HG03045 (cell line): Measurements from ENCODE around the gene AGPAT3.

ENCODE experiments used
- ATAC-seq: cut with Tn5 transposase; IDR thresholded peaks from one replicate; pipeline ENCODE4 v1.9.1; 2021; ENCODE audit warnings: mild to moderate bottlenecking, moderate library complexity; ENCODE audit not compliant: unreplicated experiment

Gene AGPAT3

DNA sequence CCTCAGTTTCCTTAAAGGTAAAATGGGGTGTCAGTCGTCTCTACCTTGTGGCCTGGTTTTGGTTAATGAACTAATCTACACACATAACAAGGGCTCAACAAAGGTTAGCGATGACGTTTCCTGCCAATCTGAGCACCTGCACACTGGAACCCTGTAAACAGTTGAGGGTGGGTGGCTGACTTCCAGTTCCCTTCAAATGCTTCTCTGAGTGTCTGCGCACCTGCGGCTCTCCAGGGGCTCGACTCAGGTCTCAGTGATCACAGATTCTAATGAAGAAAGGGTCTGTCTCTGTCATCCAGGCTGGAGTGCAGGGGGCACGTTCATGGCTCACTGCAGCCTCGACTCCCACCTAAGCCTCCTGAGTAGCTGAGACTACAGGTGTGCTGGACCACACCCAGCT, 3.3 kb upstream of the AGPAT3 start:
- no peak for ATAC-seq

GRCh38 chr21:43864313-43864961, 586 bp upstream of the AGPAT3 start:
- no peak for ATAC-seq

DNA sequence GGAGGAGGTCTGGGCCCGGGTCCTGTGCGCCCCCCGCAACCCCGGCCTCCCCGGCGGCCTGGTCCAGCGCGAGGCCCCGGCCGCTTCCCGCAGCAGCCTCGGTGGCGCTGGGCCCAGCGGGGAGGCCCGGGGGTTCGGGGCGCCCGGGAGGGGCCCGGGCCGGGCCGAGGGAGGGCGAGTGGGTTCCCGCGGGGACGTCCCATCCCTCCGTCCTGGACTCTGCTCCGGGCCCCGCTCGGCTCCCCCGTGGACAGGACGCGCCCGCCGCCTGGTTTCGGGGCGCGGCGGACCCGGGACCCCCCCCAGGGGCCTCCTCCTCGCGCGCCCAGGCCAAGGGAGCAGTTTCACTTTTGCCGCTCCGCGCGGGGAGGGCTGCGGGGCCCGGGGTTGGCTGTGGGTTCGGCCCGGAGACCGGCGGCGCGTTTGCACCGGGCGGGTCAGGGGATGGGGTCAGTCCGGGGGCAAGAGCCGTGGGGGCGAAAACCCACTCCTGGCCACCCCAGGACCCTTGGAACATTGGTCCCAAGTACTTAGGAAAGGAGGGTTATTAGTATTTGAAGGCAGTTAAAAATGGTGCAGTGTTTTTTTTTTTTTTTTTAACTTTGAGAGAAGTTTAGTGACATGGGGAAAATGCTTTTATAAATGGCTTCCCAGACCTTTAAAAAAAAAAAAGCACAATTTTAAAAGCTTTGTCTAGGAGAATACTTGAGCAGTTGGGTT, 677 bp downstream of the AGPAT3 start:
- ATAC-seq = no peak

DNA sequence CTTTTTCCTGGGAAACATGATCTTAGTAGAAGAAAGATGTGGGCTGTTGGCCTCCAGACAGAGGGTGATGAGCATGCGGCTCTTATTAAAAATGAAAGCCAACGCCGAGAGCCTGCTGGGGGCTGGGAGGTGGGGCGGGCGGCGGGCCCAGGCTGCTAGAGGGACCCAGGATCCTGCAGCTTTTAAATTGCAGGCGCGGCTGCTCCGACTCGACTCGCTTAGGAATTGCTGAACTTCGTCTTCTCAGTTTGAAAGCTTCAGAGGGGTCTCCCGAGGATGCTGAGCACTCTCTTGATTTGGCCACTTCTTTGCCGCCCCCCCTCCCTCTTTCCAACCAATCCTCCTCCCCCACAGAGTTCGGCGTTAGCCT, 1.2 kb downstream of the AGPAT3 start:
- no peak for ATAC-seq

DNA sequence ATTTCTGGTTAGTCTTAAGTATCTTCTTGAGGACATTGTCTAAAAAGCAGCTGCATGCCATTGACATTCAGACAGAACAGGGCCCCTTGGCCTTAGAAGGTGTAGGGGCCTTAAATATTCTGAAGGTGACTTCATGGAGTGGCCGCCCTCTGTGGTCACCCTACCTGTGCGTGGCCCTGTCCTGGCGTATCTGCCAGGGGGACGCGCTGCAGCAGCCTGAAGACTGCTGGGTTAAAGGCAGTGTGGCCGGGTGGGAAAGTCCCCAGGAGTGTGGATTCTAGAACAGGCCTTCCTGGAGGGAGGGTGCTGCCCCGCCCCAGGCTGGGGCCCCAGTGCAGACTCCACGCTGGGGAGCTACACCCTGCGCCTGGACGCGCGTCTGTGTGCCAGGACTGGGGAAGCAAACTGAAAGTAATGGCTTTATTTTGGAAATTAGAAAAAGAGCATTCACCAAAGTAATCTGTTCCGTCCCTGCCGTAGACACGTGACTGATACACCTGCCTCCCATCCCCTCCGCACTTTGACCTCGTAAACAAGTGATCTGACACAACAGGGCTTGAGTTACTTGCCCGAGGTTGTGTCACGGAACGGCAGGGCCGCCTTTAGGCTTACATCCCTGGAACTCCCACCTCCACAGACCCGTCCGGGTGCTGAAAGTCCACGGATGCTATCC, 1.8 kb downstream of the AGPAT3 start:
- ATAC-seq = no peak

DNA sequence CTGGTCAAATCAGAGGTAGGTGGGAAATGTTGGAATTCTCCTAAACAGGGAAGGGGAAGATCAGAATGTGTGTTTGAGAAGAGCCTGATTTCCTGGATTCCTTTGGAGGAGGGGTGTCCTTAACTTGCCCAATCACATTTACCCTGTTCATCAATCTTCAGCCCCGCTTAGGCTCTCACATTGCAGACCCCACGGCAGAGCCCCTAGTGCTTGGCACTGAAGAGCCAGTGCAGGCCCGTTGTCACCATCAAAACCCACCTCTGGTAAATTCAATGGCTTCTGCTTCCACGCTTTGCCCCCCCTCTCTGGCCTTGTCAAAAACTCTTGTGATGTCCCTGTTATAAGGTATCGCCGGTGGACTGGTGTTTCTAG, 2.3 kb downstream of the AGPAT3 start:
- ATAC-seq = no peak

DNA sequence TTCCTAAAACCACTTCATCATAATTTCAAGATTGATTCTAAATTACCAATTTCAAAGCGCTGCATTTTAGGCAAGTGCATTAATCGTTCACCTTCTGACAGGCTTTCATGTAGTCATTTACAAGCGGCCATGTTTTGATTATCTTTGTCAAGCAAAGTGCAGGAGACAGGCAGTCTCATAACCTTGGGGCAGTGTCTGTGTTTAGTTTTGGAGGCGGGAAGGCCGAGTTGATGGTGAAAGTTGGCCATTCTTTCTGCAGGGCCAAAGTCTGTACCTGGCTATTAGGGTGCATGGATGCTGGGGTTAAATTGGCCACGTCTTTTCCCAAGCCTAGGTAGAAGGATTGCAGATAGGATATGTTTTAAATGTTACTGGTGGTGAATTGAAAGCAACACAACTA, 2.9 kb downstream of the AGPAT3 start:
- ATAC-seq = no peak

DNA sequence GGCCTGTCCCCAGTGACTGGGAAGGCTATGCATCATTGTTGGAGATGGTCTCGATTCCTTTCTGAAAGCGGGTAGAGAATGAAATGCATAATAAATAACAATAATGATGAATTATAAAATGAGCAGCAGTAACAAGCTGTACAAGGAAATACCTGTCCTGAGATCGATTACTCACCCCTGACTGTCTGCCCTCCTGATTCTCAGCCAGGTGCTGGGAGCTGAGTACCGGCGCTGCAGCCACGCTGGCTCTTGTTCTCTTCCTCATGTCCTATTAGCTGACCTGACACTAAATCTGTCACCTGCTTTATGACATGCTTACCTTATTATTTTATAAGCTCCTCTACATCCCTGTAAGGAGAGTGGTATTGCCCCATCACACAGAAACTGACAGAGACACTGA, 3.4 kb downstream of the AGPAT3 start:
- no peak for ATAC-seq

GRCh38 chr21:43869486-43870325, 4.7 kb downstream of the AGPAT3 start:
- no peak for ATAC-seq

DNA sequence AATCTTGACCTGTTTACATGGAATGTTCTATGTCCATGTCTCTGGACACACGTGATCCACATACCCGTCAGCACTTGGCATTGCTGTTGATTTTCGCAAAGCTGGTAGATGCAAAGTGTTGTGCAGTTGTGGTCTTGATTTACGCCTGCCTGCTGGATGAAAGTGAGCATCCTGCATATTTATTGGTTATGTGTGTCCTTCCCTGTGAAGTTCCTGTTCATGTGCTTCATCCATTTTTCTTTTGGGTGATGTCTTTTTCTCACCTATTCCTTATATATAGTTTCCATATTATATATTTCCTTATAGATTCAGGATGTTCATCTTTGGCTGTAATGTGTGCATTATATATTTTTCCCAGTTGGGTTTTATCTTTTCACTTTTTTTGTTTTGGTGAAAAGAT, 6.5 kb downstream of the AGPAT3 start:
- ATAC-seq = no peak

GRCh38 chr21:43872531-43873197, 7.6 kb downstream of the AGPAT3 start:
- no peak for ATAC-seq

- no peak for ATAC-seq
Observed at GRCh38 chr21:43873673-43874072, 8.7 kb downstream of the AGPAT3 start.

DNA sequence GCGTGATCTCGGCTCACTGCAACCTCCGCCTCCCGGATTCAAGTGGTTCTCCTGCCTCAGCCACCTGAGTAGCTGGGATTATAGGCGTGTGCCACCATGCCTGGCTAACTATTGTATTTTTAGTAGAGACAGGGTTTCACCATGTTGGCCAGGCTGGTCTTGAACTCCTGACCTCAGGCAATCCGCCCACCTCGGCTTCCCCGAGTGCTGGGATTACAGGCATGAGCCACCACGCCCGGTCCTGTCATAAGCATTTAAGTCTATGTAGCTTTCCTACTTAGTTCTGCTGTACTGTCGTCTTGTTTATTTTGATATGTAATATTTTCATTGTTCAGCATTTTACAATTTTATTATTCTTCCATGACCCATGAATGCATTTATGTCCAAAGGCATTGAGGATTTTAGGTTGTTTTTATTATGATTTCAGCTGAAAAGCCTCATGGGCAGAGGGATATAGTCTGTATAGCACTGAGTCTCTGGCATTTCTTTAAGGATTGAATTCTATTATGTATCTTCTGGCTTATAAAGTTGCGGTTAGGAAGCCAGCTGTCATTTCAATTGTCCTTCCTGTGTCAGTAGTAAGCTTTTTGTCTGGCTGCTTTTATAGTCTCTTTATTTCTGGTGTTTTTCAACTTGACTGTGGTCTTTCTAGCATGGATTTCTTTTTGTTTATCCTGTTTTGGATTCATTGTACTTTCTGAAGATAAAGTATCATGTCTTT, 9.2 kb downstream of the AGPAT3 start:
- ATAC-seq = no peak

GRCh38 chr21:43876605-43877004, 11.6 kb downstream of the AGPAT3 start:
- no peak for ATAC-seq

DNA sequence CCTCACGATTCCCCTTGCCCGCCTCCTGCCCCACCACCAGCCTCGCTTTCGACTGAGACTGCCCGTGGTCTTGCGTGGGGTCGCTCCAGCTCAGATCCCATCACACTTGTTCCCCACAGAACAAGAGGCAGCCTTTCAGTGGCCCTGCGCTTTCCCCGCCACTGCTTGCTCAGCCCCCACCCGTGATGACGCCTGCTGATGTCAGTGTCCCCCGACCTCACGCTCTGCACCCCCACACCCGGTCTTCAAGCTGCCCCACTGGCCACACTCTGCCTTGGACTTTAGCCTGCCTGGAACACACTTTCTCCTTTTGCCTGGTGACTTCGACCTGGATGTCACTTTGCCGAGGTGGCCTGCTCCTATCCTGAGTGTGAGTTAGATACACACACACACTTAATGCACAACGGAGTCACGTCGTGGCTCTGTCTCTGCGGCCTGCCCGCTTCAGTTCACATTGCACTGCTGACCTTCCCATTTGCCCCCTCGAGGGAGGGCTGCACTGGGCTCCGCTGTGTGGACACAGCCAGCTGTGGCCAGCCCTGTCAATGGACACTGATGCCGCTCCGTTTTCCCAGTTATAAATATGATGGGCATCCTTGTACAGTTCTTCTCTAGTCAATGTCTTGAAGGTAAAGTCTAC, 13.0 kb downstream of the AGPAT3 start:
- ATAC-seq = no peak

- ATAC-seq = no peak
Observed at GRCh38 chr21:43879348-43880110, 14.5 kb downstream of the AGPAT3 start.

DNA sequence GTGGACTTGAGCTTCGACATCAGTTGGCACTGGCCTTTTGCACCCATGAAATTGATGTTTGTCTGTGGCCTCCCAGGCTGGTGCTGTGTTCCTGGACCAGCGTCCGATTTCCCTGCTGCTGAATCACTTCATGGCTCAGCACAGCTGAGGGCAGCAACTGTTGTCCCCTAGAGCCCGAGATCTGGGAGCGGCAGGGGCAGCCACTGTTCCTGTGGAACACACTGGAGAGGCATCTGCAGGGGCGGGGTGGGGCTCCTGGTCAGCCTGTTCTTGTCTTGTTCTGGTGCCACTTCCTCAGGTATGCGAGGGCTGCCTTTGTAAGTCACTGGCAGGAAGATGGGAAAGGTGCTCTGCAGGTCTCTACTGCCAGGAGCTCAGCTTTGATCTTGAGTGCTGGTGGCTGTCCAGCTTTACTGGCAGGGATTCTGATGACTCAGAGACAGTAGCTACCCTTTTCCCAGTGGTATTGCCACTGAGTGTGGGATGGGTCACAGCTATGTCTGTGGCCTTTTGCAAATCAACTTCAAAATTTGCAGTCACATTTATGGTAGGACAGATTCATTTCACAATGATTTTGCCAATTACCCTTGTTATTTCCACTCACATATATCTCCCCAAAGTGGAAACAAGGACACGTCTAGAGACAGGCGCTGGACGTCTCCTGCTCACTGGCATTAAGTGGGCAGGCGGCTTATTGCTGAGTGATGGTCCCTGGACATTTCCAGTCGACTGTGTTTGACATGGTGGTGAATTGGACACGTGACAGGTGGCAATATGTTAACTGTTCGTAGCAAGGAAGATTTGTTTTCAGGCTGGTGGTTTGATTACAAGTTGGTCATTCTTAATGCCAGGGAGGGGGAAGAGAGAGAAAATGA, 15.3 kb downstream of the AGPAT3 start:
- no peak for ATAC-seq

GRCh38 chr21:43881283-43881682, 16.3 kb downstream of the AGPAT3 start:
- ATAC-seq = no peak
